ENCODE measurements around the gene DRAP1.

DNA sequence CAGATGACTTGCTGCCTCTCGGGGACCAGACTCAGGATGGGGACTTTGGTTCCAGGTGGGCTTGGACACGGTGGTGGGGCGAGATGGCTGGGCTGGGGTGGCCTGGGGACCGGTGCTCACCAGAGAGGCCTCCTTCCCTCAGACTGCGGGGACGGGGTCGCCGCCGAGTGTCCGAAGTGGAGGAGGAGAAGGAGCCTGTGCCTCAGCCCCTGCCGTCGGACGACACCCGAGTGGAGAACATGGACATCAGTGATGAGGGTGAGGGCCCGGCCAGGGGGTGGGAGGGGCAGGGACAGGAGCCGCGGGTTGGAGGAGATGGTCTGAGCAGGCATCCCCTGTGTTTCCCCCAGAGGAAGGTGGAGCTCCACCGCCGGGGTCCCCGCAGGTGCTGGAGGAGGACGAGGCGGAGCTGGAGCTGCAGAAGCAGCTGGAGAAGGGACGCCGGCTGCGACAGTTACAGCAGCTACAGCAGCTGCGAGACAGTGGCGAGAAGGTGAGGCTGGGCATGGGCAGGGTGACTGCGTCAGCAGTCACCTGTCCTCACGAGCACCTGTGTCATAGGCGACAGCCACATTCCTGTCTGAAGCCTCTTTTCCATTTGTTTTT lies 48.2 kb downstream of the DRAP1 start:
- TF ChIP-seq, protein P1, sequence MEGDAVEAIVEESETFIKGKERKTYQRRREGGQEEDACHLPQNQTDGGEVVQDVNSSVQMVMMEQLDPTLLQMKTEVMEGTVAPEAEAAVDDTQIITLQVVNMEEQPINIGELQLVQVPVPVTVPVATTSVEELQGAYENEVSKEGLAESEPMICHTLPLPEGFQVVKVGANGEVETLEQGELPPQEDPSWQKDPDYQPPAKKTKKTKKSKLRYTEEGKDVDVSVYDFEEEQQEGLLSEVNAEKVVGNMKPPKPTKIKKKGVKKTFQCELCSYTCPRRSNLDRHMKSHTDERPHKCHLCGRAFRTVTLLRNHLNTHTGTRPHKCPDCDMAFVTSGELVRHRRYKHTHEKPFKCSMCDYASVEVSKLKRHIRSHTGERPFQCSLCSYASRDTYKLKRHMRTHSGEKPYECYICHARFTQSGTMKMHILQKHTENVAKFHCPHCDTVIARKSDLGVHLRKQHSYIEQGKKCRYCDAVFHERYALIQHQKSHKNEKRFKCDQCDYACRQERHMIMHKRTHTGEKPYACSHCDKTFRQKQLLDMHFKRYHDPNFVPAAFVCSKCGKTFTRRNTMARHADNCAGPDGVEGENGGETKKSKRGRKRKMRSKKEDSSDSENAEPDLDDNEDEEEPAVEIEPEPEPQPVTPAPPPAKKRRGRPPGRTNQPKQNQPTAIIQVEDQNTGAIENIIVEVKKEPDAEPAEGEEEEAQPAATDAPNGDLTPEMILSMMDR (IDR thresholded peaks at IDR 0.05) = no peak
- TF ChIP-seq POLR2A (IDR thresholded peaks at IDR 0.05) = no peak
